Activated CD8-positive, alpha-beta memory T cell treated with anti-CD3 and anti-CD28 coated beads for 48 hours (primary cell): Measurements from ENCODE around the gene CCDC194.
A peak's percentile ranks its signal among the peaks of the same experiment; 100 is the strongest.

Experiments used
- DNase-seq, 3 experiments: peaks; one replicate each; pipeline ENCODE4 v3.0.0-alpha.2; 2020; ENCODE audit warnings: low read depth in 2 of 3, low spot score in 2 of 3

The CCDC194 gene, protein sequence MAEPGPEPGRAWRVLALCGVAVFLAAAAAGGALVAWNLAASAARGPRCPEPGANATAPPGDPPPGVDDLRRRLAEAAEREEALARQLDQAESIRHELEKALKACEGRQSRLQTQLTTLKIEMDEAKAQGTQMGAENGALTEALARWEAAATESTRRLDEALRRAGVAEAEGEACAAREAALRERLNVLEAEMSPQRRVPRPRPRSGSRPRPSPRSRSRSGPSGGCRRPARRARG

DNA sequence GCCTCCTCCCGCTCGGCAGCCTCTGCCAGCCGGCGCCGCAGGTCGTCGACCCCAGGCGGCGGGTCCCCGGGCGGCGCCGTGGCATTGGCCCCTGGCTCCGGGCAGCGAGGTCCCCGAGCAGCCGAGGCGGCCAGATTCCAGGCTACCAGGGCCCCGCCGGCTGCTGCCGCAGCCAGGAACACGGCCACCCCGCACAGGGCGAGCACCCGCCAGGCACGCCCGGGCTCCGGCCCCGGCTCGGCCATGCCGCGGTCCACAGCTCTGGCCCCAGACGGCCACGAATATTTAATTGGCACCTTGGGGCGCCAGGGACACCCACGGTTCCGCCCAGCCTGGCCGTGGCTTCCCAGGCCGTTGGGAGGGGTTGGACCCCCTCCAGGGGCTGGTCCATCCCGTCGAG, at the start of gene CCDC194:
TSS of gene CCDC194 (minus strand) at position 283 of the 400 bp plus-strand sequence. CDS start at position 245, 38 bp downstream.
- DNase-seq = no peak

DNA sequence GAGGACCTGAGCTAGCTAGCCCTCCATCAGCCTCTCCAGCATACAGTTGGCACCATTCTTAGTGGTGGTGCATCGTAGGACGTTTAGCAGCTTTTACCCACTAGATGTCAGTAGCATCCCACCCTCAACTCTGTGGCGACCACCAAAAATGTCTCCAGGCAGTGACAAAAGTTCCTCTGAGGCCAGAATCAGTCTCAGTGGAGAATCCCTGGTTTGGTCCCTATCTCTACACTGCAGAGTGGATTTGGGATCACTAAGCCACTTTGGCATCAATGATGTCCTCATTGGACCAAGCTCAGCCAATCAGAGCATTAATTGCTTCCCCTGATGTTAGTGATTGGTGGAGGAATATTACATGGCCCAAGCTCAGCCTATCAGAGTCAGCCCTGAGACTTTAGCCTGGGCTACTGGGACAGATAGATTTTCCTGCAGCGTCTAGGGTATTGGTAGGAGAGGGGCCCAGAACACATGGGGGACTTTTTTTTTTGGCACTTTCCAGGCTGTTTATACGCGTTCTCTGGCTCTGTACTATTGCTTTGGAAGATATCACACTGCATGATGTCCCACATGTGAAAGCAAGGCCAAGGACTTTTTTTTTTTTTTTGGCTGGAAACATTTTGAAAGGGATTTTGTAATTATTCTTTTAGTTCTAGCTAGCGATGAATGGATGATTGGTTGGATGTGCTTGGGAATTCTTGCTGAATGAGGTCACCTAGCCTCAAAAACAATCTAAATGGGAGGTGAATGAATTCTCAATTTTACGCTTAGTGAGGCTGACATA, 47.4 kb upstream of the CCDC194 start:
- DNase-seq = no peak

DNA sequence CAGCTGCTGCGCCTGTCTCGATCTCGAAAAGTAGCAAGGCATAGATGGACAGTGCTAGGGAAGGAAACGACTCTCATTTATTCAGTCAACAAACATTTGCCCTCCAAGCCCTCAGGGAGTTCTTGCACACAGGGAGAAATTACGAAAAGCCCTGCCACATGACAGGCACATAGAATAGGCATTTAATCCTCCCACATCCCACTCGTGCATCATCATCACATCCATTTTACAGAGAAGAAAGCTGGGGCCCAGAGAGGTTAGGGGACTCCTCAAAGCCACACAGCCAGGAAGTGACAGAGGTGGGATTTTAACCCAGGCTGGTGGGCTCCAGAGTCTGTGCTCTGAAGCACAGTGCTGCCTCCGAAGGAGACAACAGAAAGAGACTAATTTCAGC, 42.9 kb upstream of the CCDC194 start:
- DNase-seq = no peak

DNA sequence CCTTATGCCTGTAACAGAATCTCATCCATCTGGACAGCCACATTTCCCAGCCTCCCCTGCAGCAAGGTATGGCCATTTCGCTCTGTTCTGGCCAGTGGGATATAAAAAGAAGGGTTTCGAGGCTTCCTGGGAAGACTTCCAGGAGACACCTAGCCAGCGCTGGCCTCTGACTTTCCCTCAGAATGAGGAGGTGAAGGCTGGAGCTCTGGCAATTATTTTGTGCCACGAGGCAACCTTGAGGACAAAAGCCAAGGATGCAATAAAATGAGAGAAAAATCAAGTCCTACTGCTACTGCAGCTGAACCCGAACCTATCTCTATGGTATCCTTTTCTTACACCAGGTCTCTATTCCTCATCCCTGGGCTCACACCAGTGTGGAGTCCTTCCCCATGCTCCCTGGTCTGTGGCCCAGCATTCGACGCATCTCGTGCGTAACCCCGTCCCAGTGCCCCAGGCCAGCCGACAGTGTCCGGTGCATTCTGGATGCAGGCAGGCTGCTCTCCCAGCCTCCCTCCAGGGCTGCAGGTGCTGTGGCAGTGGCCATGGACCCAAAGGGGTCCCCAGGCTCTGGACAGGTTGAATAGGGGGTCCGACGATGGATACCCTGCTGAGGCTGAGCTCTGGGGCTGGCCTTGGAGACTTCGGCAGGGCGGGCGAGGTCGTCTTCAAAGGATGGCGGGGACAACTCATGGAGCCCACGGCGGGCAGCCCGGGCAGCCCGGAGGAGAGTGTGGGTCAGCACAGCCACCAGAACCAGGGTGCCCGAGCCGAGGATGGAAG, 42.3 kb upstream of the CCDC194 start:
- DNase-seq = no peak

DNA sequence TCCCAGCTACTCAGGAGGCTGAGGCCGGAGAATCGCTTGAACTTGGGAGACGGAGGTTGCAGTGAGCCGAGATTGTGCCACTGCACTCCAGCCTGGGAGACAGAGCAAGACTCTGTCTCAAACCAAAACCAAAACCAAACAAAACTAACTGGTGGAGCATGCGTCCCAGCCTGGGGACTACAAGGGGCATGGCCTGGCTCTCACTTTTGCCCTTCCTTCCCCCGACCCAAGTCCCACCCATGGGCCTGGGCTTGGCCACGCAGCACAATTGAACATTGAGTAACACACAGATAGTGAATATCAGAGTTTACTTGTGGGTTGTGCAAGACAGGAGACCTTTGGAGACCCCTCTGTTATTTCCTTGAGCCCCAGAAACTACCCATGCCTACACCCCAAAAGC, 41.2 kb upstream of the CCDC194 start:
- DNase-seq = no peak

DNA sequence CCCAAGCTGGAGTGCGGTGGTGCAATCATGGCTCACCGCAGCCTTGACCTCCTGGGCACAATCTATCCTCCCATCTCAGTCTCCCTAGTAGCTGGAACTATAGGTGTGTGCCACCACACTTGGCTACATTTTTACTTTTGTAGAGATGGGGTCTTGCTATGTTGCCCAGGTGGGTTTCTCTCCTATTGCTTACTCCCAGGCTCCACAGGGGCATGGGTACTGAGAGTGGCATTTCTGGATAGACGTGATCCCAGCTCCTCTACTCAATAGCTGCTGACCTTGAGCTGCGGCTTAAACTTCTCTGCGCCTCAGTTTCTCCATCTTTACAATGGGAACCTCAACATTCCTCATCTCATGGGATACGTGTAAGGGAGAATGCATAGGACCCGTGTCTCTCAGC, 37.4 kb upstream of the CCDC194 start:
- no peak for DNase-seq

DNA sequence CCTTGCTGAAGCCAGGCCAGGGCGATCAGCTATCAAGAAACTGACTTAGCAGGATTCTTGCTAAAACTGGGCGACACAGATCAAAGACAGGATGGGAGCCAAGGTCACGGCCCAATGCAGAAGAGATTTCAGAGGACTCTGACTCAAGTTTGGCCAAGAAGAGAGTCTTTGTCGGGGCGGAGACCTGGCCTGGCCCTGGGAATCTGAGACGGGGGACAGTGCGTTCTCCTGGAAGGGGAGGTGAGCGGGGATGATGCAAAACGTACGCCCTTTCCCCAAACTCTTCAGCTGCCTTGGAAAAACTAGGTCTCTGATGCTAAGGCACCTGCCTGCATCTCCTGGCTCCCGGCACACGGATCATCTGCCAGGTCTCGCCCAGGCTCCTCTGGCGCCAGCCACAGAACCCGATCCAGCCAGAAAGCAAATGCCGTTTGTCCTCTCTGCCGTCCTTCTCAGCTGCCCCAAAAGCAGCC, 35.7 kb upstream of the CCDC194 start:
- DNase-seq = no peak

DNA sequence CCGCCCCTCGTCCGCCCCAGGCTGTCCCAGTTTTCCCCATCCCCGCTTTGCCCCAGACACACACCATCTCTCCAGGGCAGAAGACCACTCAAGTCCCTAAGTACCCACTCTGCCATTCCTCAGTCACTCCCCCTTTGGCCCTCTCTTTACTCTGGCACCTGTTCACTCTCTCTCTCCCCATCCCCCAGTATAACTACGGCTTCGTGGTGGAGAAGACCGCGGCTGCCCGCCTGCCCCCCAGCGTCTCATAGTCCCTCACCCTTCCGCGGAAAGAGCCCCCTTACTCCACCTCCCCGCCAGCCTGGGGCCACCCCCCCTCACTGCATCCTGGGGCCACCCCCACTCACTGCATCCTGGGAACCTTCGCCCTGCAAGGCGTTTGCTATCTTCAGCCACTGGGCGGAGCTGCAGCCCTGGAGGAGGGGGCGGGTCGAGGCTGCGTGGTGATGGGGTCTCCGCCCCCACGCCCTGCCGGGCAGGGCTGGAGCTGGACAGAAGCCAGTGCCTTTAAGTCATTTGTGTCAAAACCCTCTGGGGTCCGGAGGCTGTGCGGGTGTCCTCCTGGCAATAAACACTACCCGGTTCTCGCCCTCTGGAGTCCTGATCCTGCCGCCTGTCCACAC, 30.9 kb upstream of the CCDC194 start:
- no peak for DNase-seq

DNA sequence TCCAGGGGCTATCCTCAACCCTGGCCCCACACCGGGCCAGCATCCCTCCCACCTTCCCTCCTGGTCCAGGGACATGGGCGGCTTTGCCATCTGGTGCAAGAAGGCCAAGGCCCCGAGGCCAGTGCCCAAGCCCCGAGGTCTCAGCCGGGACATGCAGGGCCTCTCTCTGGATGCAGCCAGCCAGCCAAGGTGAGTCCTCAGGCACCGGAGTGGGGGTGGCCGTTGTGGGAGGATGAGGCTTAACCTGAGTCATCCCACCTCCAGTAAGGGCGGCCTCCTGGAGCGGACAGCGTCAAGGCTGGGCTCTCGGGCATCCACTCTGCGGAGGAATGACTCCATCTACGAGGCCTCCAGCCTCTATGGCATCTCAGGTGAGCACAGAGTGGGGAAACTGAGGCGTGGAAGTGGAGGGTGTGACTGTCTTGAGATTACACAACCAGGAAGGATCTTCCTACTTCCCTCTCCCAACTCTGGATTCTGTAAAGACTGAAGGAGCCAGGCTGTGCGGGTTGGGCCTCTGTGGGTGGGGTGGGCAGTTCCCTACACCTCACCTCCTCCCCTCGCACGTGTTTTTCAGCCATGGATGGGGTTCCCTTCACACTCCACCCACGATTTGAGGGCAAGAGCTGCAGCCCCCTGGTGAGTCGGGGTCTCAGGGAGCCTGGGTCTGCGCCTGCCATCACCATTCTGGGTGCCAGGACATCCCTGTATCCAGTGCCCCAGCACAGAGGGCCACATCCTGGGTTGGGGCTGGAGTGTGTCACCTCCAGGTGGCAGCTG, 29.6 kb upstream of the CCDC194 start:
- no peak for DNase-seq

DNA sequence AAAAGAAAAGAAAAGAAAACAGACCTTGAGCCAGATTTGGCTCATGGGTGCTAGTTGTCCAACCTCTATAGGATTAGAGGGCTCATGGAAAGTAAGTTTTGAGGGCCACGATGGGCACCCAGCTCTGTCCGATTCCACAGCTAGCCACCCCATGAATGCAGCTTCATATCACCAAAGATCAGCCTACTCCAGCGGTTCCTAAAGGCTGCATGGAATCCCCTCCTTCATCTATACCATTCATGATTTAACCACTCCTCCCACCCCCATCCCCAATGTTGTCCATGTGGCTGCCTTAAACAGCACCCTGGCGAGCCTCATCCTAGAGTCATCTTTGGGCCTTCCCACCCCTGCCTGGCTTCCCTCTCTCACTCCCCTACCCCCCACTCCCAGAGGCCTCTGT, 27.9 kb upstream of the CCDC194 start:
- no peak for DNase-seq

DNA sequence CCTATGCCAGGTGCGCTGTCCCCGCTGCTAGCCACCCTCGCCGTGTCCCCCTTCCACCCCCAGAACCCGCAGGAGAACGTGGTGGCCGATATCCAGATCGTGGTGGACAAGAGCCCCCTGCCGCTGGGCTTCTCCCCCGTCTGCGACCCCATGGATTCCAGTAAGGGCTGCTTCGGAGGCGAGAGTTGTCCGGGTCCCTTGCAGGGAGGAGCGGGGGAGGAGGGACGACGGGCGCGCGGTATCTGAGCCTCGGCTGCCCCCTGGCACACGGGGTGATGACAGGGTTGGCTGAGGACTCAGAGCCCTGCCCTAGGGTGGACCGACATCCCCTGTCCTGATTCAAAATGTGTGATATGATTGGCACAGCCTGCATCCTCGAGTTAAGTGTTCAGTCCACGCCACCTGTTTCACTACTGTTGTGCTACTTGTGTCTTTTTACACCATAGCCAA, 26.5 kb upstream of the CCDC194 start:
- no peak for DNase-seq

DNA sequence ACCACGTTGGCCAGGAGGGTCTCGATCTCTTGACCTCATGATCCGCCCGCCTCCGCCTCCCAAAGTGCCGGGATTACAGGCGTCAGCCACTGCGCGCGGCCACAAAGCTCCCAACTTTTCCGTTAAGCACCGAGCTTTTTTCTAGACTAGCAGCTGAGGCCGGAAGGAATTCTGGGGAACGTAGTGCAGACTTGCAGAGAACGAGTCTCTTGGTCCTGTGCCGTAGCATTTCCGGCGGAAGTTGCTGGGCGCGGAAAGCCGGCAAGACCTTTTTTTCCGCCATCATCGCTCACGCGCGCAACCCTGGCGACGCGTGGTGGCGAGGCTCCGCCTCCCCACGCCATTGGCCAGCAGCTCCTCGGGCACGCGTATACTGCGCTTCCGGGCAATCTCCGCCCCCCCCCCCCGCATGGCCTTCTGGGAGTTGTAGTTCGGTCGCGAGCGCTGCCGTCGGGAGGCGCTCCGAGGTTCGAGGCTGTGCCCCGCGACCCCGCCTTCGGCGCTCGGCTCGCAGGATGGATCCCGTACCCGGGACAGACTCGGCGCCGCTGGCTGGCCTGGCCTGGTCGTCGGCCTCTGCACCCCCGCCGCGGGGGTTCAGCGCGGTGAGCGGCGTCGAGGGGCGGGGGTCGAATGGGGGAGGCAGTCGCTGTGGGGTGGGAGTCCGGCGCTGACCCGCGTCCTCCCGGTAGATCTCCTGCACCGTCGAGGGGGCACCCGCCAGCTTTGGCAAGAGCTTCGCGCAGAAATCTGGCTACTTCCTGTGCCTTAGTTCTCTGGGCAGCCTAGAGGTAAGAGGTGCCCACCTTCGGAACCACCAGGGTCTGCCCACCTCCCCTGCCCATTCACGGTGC, 25.9 kb upstream of the CCDC194 start, which contains the start of gene MVB12A:
TSS of gene MVB12A (plus strand) at position 427 of the 854 bp plus-strand sequence. CDS start at position 516, 89 bp downstream.
- peak; percentile 71 to 91 (median 86) for DNase-seq

DNA sequence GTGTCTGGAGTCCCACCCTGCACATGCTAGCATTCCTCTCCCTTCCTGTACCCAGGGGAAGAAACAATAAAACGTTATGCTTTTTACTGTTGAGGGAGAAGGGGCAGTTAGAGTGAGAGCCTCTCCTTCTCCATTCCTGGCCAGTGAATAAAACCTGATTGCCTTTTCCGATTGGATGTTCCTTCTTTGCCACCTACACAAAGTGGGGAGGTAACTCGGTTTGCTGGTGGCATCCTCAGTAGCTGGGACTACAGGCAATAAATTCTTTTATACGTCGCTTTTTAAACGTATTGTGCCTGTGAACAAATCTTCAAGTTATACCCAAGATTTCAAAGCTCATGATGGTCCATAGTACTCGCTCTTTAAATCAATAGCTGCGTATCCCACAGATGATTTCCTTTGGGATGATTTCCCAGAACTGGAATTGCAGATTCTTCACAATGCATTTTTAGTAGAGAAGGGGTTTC, 25.2 kb upstream of the CCDC194 start:
- DNase-seq = no peak

DNA sequence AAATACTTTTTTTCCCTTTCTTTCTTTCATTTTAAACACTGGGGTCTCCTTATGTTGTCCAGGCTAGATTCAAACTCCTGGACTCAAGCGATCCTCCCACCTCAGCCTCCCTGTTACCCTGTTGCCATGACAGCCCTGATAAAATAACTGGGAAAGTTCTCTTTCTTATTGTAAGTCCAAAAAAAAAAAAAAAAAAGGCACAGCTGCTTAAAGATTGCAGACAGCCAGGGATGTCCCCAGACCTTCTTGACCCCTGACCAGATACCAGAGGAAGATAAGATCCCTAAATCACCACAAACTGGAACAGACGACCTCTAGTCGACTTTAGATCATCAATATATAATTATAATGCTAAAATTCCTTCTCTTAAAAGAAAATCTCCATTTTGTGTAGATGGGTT, 24.7 kb upstream of the CCDC194 start:
- no peak for DNase-seq

DNA sequence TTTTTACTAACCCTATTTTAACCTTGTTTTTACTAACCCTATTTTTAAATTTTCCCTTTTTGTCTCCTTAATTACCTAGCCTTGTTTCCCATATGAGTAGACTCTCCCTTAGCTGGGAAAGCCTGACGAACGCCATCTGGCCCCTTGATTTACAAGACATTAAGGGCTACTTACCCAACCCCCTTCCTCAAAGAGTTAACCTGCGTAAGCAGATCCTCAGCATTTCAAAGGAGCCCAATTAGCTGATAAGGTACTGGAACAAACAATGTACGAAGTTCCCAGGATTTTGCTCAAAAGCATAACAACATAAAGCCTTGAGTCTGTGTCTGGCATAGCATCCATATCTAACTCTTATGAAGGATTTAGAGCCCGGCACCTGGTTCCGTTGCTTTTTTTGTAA, 21.1 kb upstream of the CCDC194 start:
- no peak for DNase-seq

DNA sequence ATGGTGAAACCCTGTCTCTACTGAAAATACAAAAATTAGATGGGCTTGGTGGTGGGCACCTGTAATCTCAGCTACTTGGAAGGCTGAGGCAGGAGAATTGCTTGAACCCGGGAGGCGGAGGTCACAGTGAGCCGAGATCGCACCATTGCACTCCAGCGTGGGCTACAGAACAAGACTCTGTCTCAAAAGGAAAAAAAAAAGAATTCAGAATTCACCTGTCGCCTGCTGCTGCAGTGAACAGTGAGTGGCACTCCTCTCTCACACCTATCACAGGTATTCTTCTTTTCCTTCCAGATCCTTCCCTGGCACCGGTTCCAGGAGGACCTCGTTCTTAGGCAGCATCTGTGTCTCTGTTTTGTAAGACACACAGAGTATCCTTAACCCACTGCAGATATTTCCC, 20.1 kb upstream of the CCDC194 start:
- no peak for DNase-seq

DNA sequence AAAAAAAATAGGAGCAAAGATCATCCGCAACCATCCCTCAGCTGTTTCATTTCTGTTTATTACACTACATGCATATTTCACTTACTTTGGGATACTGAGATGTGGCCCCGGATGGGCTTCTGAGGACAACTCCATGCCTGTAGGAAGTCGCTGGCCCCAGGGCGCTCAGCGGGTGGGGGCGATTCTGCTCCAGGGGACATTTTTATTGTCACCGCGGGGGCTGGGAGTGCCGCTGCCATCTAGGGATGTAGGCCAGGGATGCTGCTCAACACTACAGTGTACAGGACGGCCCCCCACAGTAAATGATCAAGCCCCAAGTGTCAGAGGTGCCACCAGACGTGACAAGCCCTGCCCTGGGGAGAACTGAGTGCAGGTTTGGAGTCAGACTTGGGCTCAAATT, 17.8 kb upstream of the CCDC194 start:
- no peak for DNase-seq

DNA sequence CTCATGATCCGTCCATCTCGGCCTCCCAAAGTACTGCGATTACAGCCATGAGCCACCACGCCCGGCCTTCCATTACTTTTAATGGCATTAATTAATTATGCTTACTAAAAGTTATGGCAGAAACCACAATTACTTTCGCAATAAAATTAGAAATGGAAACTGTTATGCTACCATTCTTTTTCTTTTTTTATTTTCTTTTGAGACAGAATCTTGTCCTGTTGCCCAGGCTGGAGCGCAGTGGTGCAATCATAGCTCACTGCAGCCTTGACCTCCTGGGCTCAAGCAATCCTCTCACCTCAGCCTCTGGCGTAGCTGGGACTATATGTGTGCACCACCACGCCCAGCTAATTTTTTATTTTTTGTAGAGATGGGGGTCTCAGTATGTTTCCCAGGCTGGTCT, 16.0 kb upstream of the CCDC194 start:
- DNase-seq = no peak

DNA sequence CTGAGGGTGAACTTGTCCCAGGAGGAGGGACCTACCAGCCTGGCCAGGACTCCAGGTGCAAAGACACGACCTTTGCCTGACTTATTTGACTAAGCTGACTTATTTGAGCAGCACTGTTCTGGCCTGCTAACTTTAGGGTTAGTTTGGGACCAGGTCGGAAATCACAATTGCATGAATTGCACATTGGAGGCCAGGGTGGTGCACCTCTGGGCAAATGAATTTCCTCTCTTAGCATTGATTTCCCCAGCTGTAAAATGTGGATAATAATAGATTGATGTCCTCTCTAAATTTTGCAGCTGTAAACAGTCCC, 12.8 kb upstream of the CCDC194 start:
- no peak for DNase-seq
